GM21825 (cell line): ENCODE data around the gene SLC35B1.
"Not testable (repeated sequence)": the region's sequence is repeated elsewhere in the genome, so short reads cannot be mapped to it uniquely, and the experiment has no call there.

Source experiments
- ATAC-seq: cut with Tn5 transposase; IDR thresholded peaks from one replicate; pipeline ENCODE4 v1.9.1; 2021; ENCODE audit warnings: mild to moderate bottlenecking, moderate library complexity; ENCODE audit not compliant: unreplicated experiment

Gene SLC35B1

GRCh38 chr17:49673679-49674078 is 34.1 kb downstream of the SLC35B1 start:
- not testable (repeated sequence) for ATAC-seq

DNA sequence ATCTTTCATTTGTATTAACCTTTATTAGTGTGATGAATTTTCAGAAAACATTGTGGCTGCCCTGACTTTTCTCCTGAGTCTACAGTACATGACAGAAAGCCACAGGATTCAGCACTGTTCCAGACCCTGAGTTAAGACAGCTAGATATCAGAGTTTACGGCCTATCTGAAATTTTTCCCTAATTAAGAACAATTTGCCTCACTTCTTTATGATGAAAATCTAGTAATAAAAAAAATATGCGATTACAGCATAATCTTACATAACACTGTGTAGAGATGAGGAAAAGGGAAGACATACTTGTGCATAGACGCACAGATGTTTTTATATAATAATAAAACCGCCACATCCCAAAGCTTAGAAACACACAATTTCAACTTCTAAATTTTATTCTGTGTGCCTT is 37.1 kb downstream of the SLC35B1 start:
- ATAC-seq, result no peak

GRCh38 chr17:49670002-49670401 is 37.8 kb downstream of the SLC35B1 start:
- ATAC-seq, result no peak

DNA sequence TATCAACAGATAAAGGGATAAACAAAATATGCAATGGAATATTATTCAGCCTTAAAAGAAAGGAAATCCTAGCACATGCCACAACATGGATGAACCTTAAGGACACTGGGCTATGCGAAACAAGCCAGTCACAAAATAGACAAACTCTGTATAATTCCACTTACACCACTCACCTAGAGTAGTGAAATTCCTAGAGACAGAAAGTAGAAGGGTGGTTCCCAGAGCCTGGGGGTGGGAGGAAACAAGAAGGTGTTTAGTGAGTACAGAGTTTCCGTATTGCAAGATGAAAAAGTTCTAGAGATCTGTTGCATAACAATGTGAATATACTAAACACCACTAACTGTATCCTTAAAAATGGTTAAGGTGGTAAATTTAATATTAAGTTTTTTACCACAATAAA is 39.9 kb downstream of the SLC35B1 start:
- no peak for ATAC-seq

DNA sequence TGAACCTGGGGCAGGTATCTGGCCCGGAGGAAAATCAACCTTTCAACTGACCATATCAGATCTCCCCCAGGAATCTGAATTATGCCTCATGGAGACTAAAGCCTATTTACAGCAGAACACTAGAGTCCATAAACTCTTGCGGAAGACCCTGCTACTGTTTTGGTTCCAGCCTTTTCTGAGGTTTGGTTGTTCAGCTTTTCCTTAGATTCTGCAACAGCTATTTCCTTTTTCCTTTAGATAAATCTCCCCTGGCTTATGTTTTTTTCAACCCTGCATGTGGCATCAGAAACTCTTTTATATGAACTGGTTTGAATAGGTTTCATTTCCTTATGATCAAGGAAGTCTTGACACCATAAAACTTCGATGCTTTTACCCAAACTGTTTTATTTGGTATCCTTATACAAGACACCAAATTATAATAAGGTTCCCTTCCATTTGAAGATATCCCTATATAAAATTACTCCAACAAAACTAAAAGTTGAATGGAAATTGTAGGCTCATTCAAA is 43.0 kb downstream of the SLC35B1 start:
- ATAC-seq, result no peak

GRCh38 chr17:49659661-49660382 is 47.9 kb downstream of the SLC35B1 start:
- ATAC-seq, result no peak

- ATAC-seq, result no peak
Measured at GRCh38 chr17:49656247-49656646, 51.5 kb downstream of the SLC35B1 start.
